Spleen (tissue), 13 donors: ENCODE measurements around the gene CXADR. TPM values are rescaled to one million over a fixed set of nuclear protein-coding genes. Genes with fewer than 3 reads are reported as not detected.

ENCODE experiments used
- DNase-seq: peaks from one replicate; pipeline ENCODE4 v3.0.0-alpha.2; 2020
- H3K27ac ChIP-seq, 8 donors: fragments of 200-600 bp; sonication (generic) in 7 of 8; 1 replicate in 4 of 8; 2 replicates in 4 of 8; pipeline versions ENCODE4 v1.5.0 to v1.8.0; 2016 to 2021; ENCODE audit warnings: inconsistent platforms in 4 of 8, mild to moderate bottlenecking in 4 of 8, moderate library complexity in 1 of 8
- H3K27me3 ChIP-seq, 7 donors: fragments of 200-600 bp; sonication (generic) in 6 of 7; replicated peaks in 1 of 7; 1 replicate in 4 of 7; 2 replicates in 3 of 7; pipeline versions ENCODE4 v1.5.0 to v1.8.0; 2016 to 2021; ENCODE audit warnings: inconsistent platforms in 3 of 7, mild to moderate bottlenecking in 1 of 7
- H3K36me3 ChIP-seq, 6 donors: fragments of 200-600 bp; sonication (generic) in 5 of 6; 1 replicate in 4 of 6; 2 replicates in 2 of 6; pipeline versions ENCODE4 v1.5.0 to v1.8.0; 2016 to 2021; ENCODE audit warnings: inconsistent platforms in 2 of 6
- H3K4me1 ChIP-seq, 6 donors: fragments of 200-600 bp; sonication (generic) in 5 of 6; 1 replicate in 3 of 6; 2 replicates in 3 of 6; pipeline versions ENCODE4 v1.5.0 to v1.8.0; 2016 to 2021; ENCODE audit warnings: inconsistent platforms in 3 of 6
- H3K4me3 ChIP-seq, 8 donors: fragments of 200-600 bp; sonication (generic) in 7 of 8; 1 replicate in 4 of 8; 2 replicates in 4 of 8; pipeline versions ENCODE4 v1.5.0 to v1.8.0; 2016 to 2021; ENCODE audit warnings: inconsistent platforms in 4 of 8, mild to moderate bottlenecking in 4 of 8, moderate library complexity in 2 of 8
- H3K9me3 ChIP-seq, 8 donors: fragments of 200-600 bp; sonication (generic) in 7 of 8; 1 replicate in 4 of 8; 2 replicates in 4 of 8; pipeline versions ENCODE4 v1.5.0 to v1.8.0; 2016 to 2021; ENCODE audit warnings: inconsistent platforms in 4 of 8
- CTCF ChIP-seq, 11 experiments: fragments of 200-600 bp in 7 of 11; fragments of 450-650 bp in 4 of 11; sonication (generic) in 4 of 11; IDR thresholded peaks in 8 of 11; conservative IDR thresholded peaks in 3 of 11; 1 replicate in 7 of 11; 2 replicates in 4 of 11; pipeline versions ENCODE4 v1.4.0 to v1.8.0; 2016 to 2021; ENCODE audit warnings: antibody characterized with exemption in 11 of 11, inconsistent platforms in 4 of 11, mild to moderate bottlenecking in 1 of 11
- POLR2A ChIP-seq, 3 donors: fragments of 450-650 bp; IDR thresholded peaks; one replicate each; pipeline ENCODE4 v1.5.1; 2017; ENCODE audit warnings: antibody characterized with exemption in 3 of 3, mild to moderate bottlenecking in 1 of 3
- POLR2AphosphoS5 ChIP-seq, 3 donors: sonication (generic); formaldehyde crosslinking; IDR thresholded peaks; one replicate each; pipeline ENCODE4 v1.5.1; 2017; ENCODE audit warnings: antibody characterized with exemption in 3 of 3
- WGBS, 5 donors: extraction: QIAGEN DNeasy Blood & Tissue Kit in 3 of 5; methylation state at CpG; one replicate each; pipeline versions ENCODE4 v1.1.5 to v1.1.7; 2013 to 2018; 5-methylcytosine and 5-hydroxymethylcytosine counted together
- intact Hi-C: fragments of 100-400 bp; cut with DNase I; formaldehyde crosslinking; loops from one replicate; pipeline ENCODE4 v1.15.0; 2023; ENCODE audit warnings: low total_unique reads
- long read RNA-seq, 2 donors: transcript quantifications; one replicate each; lab custom pipeline, GENCODE V29; 2026
- polyA plus RNA-seq, 3 donors: library from polyadenylated mRNA; stranded (reverse); fragments of 200-250 nt; gene quantifications; one replicate each; pipeline ENCODE4 v1.2.1, GENCODE V29; 2013
- total RNA-seq, 7 donors: library from RNA; depleted of rRNA in 3 of 7; stranded (reverse); fragments of >200 nt in 3 of 7; fragmentation: NEBNext Ultra II Directional in 4 of 7; extraction: Animal tissue kit (Norgen Biotek cat#: 25700) in 4 of 7; gene quantifications; one replicate each; pipeline versions ENCODE4 v1.1.0 to v1.2.1, GENCODE V29; 2016 to 2021
- donor health status: healthy with polysubstance abuse.
- donor health status: DM: no; HTN: no; CAD: no; lungs with moderate emphysema.
- donor health status: DM: no; HTN: no; CAD: no.
- donor health status: Bipolar disorder and iron deficiency.
- donor health status: healthy.
- donor health status: DM: no; HTN: no; CAD: no.
- donor health status: DM: yes; HTN: yes; CAD: no.

Gene CXADR
- total RNA-seq: 10 to 100 TPM in 1 of 7 donors, 1 to 10 TPM in 6; 1.5 to 10.7 (median 4.8) TPM
- under 1 TPM; 0.11 to 0.29 (median 0.29) TPM for polyA plus RNA-seq
- long read RNA-seq, donor 1, full-length matches to known transcripts: 6 of 68 reads
- long read RNA-seq, donor 1, partial matches to known transcripts: 34 of 68 reads
- long read RNA-seq, donor 1, other reads (novel, unspliced or antisense): 28 of 68 reads
- long read RNA-seq, donor 2, full-length matches to known transcripts: 2 of 2 reads
- long read RNA-seq, donor 2, partial matches to known transcripts: 0 of 2 reads
- long read RNA-seq, donor 2, other reads (novel, unspliced or antisense): 0 of 2 reads

GRCh38 chr21:17512253-17513213 is at the start of gene CXADR:
CXADR (plus strand) TSS chr21:17513043; CDS start chr21:17513130, 87 bp downstream.
- H3K9me3 ChIP-seq: no peaks in the 10 kb centered on the region
- WGBS, 5 donors: 1 to 2% (median 1%) methylated on average over 23 to 83 of the region's 83 CpGs
- H3K27me3 ChIP-seq: peaks cover 0 to 75% (median 23%) of the 10 kb centered on the region in 7 donors
- DNase-seq: peak; percentile 89
- peak in 9 of 11 experiments; percentile 11 to 61 (median 49) for TF ChIP-seq CTCF (IDR thresholded peaks at IDR 0.05 in 8 of 11, conservative IDR thresholded peaks at IDR 0.05 in 3 of 11)
- no peak for TF ChIP-seq POLR2A (IDR thresholded peaks at IDR 0.05)
- TF ChIP-seq POLR2AphosphoS5 (IDR thresholded peaks at IDR 0.05): peak in 2 of 3 donors; percentile 26 to 47
- peaks cover 10 to 30% (median 26%) of the 10 kb centered on the region in 6 donors for H3K4me1 ChIP-seq
- H3K36me3 ChIP-seq: no peaks in the 10 kb centered on the region
- H3K4me3 ChIP-seq: peak within 1 kb of the TSS; percentile 64 to 88 (median 73)
- intact Hi-C loops: no loop called here
- H3K27ac ChIP-seq: peak within 1 kb of the TSS in 5 of 8 donors; percentile 13 to 64 (median 28)

DNA sequence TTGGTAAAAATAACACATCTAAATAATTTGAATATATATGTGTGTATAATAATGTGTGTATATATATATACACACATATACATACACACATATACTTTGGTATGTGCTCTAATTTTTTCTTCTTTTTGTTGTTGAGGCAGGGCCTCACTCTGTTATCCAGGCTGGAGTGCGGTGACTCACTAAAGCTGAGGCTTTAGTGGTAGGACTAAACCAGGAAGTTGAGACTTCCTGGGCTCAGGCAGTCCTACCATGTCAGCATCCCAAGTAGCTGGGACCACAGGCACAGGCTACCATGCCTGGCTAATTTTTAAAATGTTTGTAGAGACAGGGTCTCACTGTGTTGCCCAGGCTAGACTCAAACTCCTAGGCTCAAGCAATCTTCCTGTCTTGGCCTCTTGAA is 46.7 kb upstream of the CXADR start:
- H3K4me3 ChIP-seq: no peak overlapping the region
- intact Hi-C loops: no loop called here
- no peaks in the 10 kb centered on the region for H3K36me3 ChIP-seq
- H3K27ac ChIP-seq: no peak overlapping the region
- WGBS, 5 donors: 68 to 95% (median 86%) methylated on average over 1 of the region's 1 CpG
- H3K4me1 ChIP-seq: no peaks in the 10 kb centered on the region
- no peaks in the 10 kb centered on the region for H3K9me3 ChIP-seq
- TF ChIP-seq POLR2AphosphoS5 (IDR thresholded peaks at IDR 0.05): no peak
- no peak for TF ChIP-seq CTCF (IDR thresholded peaks at IDR 0.05 in 8 of 11, conservative IDR thresholded peaks at IDR 0.05 in 3 of 11)
- no peak for TF ChIP-seq POLR2A (IDR thresholded peaks at IDR 0.05)
- DNase-seq: no peak
- H3K27me3 ChIP-seq: no peaks in the 10 kb centered on the region

DNA sequence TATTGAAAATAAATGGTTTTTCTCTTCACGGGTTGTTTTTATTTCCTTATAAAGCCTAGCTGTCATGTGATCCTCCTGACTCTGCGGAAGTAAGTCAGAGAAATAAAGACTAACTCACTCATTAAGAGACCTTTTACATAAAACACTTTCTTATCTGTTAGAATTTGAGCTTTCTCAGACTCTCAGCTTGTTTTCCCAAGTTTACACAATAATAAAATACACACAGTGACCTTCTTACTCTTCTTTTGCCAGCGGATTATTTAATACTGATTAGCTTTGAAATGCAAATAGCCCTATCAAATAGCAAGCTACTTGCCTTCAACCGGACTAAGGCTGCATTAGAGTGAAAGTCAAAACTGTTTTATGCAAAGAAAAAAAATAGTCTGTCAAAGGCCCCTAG is 45.5 kb upstream of the CXADR start:
- 49 to 63% (median 61%) methylated on average over 4 of the region's 4 CpGs for WGBS, 5 donors
- no peaks in the 10 kb centered on the region for H3K9me3 ChIP-seq
- DNase-seq: no peak
- no peaks in the 10 kb centered on the region for H3K27me3 ChIP-seq
- H3K36me3 ChIP-seq: no peaks in the 10 kb centered on the region
- peak overlapping the region in 2 of 8 donors; percentile 15 to 25 for H3K27ac ChIP-seq
- H3K4me3 ChIP-seq: no peak overlapping the region
- H3K4me1 ChIP-seq: no peaks in the 10 kb centered on the region
- intact Hi-C loops: no loop called here
- TF ChIP-seq CTCF (IDR thresholded peaks at IDR 0.05 in 8 of 11, conservative IDR thresholded peaks at IDR 0.05 in 3 of 11) (no peak), POLR2AphosphoS5 (IDR thresholded peaks at IDR 0.05) (no peak), POLR2A (IDR thresholded peaks at IDR 0.05) (no peak)
